T1000 (cell line): ENCODE results near the gene CD19.
"Not testable (repeated sequence)": the region's sequence is repeated elsewhere in the genome, so short reads cannot be mapped to it uniquely, and the experiment has no call there.

ENCODE experiments used
- DNase-seq: peaks from one replicate; lab custom pipeline; 2025; ENCODE audit warnings: mixed read lengths; lab: John Stamatoyannopoulos, UW

Gene CD19

DNA sequence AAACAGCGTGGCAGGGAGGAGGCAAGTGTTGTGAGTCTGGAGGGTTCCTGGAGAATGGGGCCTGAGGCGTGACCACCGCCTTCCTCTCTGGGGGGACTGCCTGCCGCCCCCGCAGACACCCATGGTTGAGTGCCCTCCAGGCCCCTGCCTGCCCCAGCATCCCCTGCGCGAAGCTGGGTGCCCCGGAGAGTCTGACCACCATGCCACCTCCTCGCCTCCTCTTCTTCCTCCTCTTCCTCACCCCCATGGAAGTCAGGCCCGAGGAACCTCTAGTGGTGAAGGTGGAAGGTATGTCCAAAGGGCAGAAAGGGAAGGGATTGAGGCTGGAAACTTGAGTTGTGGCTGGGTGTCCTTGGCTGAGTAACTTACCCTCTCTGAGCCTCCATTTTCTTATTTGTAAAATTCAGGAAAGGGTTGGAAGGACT is at the start of gene CD19:
TSS of gene CD19 (plus strand) at position 171 of the 425 bp plus-strand sequence. CDS start at position 201, 30 bp downstream.
- DNase-seq: no peak

DNA sequence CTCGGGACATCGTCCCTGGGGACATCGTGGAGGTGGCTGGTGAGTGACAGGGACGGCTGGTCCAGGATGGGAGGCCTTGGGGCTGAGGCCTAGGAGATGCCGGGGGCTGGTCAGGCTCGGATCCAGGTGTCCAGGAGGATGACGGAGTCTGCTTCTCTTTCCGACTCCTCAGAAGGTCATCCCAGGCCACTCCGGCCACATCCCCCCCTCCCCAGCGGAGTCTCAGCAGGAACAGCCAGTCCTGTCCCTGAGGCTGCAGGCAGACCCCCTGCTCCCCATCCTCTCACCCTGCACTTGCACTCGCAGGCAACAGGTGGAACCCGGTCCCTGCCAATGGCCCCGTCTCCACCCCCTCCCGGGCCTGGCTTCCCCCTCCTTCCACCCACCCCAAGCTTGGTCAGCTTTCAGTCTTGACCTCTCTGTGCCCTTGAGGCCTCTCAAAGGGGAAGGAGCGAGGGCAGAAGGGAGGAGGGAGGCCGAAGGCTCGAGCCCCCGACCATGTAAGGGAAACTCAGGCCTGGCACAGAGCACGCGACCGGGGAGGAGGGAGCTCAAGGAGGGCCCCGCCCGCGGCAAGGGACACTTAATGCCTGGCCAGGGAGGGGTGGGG is 49.1 kb upstream of the CD19 start:
- DNase-seq: no peak

DNA sequence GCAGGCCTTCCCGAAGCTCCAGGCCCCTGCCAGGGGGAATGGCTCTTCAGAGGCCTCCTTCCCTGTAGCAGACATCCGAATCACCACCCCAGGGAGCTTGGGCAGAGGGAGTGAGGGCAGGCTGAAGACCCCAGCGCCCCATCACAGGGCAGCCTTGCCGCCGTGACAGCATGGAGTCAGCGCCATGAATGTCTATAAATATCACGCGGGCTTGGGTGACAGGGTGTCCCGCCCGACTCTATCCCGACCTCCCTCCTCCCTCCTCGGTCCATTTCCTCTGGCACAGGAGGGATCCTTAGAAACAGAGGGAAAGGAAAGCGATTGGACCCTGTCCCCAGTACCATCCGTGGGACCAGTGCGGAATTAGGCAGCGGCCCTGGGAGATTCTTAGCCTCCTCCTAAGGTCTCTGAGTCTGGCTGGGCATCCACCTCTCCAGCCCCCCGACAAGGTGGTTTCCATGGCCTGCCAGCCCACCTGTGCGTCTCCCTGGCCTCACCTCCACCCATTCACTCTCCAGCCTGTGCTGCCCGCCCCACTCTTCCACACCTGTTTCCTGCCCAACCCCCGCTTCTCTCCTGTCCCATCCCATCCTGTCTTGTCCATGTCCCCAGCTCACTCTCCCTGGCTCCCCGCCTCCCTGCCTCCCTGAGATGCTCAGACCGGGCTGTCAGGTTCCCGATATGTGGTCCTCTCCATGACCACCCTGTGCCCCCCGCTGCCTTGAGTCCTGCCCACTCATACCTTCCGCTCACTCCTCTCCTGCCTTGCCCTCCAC is 48.4 kb upstream of the CD19 start:
- no peak for DNase-seq

DNA sequence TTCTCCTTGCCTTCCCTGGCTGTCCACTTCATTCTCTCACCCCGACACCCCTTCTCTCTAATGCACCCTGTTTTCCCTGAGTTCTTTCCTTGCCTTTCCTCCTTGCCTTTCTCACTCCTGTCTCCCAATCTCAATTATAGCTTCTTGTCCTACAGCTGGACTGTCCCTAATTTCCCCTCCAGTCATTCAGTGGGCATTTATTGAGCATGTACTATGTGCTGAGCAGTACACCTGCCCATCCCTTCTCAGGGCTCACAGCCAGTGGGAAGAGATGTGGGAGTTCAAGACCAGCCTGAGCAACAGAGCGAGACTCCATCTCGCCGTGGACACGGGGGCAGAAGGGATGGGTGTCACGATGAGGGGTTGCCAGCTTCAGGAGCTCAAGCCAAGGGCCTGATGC is 47.7 kb upstream of the CD19 start:
- DNase-seq: no peak

DNA sequence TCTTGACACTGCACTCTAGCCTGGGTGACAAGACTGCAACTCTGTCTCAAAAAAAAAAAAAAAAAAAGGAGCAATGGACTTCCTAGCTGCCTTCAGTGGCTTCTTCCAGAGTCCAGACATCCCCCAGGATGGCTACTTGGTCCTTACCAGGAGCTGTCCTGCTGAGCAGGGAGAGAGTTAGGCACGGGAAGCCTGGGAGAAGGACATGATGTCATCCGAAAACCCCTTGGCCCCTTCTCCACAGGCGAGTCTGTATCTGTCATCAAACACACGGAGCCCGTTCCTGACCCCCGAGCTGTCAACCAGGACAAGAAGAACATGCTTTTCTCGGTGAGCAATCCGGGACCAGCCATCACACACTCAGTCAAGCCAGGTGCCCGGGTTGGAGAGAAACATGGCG is 44.8 kb upstream of the CD19 start:
- DNase-seq: no peak

DNA sequence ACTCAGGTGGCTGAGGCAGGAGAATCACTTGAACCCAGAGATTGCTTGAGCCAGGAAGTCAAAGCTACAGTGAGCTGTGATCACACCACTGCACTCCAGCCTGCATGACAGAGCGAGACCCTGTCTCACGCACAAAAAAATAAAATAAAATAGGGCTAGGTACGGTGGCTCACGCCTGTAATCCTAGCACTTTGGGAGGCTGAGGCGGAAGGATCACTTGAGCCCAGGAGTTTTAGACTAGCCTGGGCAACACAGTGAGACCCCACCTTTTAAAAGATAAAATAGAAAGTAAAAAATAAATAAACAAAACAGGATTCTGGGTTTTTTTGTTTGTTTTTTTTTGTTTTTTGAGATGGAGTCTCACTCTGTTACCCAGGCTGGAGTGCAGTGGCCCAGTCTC is 41.4 kb upstream of the CD19 start:
- DNase-seq: not testable (repeated sequence)

DNA sequence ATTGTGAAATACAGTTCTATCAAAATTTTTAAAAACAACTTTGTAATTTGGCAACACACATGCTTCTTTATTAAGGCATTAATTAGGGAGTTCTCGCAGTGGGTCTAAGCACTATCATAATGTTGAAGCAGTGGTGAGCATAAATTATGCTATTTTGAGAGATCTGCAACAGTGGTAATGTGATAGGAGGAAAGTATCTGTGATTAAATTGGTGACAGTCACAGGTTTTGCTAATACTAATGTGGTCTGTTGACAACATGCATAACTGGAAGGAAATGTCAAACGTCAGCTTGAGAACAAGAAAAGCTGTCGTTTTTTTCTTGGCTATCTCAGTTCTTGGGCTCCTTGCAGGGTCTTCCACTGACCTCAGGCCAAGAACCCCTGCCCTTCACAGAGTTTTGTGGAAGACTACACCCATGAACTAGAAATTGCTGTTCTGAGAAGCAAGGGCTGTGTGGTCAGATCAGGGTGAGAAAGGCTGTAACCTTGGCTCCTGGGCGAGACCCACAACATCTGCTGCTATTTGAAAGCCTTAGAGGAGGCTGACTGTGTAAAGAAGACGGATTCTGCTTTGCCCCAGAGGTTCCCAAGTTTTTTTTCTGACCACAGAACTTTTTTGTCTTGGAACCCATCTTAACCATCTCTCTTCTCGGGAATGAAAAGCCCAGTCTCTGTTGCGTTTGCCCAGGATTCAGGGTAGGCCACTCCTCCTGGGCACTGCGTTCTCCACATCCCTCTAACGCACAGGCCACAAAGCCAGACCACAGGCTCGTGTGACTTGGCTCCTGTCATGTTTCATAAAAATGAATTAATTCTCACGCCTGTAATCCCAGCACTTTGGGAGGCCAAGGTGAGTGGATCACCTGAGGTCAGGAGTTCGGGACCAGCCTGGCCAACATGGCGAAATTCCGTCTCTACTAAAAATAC is 39.5 kb upstream of the CD19 start:
- no peak for DNase-seq

DNA sequence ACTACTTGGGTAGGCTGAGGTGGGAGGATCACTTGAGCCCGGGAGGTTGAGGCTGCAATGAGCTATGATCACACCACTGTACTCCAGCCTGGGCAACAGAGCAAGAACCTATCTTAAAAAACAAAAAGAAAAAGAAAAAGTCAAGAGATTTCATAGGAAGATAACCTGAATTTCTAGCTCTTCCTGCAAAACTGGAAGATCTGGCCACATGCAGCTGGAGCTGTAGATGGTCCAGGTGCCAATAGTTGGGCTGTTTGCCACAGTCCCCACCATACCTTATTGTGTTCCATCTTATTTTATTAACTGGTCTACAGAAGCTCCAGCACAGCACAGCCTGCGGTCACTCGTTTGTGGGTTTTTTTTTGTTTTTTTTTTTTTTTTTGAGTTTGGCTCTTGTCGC is 38.5 kb upstream of the CD19 start:
- no peak for DNase-seq

DNA sequence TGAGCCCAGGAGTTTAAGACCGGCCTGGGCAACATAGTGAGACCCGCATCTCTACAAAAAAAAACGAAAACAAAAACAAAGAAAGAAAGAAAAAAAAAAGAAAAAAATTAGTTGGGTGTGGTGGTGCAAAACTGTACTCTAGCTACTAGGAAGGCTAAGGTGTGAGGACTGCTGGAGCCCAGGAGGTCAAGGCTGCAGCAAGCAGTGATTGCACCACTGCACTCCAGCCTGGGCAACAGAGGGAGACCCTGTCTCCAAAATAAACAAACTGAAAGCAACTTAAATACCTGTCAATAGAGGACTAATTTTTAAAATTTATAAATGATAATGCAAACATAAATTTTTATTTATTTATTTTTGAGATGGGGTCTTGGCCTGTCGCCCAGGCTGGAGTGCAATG is 36.2 kb upstream of the CD19 start:
- no peak for DNase-seq

DNA sequence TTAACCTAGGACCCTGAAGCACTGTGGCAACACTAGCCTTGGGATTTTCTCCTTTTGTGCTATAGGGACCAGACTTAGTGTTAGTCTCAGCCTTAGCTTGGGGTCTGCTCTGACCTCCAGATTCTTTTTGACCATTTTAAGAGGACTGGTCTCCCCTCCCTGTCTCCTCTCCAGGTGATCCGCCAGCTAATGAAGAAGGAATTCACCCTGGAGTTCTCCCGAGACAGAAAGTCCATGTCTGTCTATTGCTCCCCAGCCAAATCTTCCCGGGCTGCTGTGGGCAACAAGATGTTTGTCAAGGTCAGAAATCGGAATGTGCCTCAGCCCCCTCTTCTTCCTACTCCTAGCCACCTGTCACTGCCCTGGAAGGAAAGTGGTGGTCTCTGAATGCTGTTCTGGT is 33.9 kb upstream of the CD19 start:
- no peak for DNase-seq

DNA sequence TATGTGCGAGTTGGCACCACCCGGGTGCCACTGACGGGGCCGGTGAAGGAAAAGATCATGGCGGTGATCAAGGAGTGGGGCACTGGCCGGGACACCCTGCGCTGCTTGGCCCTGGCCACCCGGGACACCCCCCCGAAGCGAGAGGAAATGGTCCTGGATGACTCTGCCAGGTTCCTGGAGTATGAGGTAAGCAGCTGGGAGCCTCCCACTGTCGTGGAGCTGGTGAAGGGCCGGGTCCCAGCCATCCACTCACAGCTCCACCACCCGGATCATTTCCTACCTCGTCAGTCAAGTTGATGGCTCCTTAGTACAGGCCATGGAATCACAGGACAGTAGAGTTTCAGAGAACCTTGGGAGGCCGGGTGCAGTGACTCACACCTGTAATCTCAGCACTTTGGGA is 33.5 kb upstream of the CD19 start:
- DNase-seq: no peak

DNA sequence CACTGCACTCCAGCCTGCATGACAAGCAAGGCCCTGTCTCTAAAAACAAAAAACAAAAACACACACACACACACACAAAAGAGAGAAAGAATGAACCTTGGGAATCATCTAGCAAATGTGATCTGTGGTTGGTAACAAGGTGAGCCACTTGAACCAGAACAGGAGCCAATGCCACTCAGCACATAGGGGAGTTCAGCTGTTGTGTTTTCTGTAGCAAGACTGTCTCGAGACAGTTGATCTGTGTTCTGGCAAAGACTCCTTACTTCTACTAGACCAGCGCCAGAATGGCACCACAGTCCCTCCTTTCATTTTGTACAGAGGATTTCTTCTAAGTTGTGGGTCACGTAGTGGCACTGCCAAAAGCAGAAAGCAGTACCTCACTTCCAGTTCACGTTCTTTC is 32.8 kb upstream of the CD19 start:
- DNase-seq: no peak

DNA sequence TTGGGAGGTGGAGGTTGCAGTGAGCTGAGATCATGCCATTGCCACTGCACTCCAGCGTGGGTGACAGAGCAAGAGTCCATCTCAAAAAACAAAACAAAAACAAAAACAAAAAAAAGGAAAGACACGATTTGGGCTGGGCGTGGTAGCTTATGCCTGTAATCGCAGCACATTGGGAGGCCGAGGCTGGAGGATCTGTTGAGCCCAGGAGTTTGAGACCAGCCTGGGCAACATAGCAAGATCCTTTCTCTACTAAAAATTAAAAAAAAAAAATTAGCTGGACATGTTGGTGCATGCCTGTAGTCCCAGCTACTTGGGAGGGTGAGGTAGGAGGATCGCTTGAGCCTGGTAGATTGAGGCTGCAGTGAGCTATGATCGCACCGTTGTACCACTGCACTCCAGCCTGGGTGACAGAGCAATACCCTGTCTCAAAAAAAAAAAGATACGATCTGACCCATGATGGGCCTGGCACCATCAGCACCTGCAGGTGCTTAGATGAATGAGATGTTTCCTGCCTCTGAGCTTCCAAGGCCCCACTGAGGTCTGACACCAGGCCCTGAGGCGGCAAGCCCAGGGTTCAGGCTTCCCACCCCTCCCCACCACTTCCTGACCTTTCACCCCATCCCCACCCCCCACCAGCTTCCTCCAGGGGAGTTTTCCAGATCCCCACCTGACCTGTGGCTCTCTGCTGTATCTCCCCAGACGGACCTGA is 31.7 kb upstream of the CD19 start:
- no peak for DNase-seq

DNA sequence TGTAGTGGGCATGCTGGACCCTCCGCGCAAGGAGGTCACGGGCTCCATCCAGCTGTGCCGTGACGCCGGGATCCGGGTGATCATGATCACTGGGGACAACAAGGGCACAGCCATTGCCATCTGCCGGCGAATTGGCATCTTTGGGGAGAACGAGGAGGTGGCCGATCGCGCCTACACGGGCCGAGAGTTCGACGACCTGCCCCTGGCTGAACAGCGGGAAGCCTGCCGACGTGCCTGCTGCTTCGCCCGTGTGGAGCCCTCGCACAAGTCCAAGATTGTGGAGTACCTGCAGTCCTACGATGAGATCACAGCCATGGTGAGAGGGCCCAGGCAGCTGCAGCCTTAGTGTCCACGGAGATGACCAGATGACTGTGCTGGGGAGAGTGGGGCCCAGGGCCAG is 31.2 kb upstream of the CD19 start:
- no peak for DNase-seq

DNA sequence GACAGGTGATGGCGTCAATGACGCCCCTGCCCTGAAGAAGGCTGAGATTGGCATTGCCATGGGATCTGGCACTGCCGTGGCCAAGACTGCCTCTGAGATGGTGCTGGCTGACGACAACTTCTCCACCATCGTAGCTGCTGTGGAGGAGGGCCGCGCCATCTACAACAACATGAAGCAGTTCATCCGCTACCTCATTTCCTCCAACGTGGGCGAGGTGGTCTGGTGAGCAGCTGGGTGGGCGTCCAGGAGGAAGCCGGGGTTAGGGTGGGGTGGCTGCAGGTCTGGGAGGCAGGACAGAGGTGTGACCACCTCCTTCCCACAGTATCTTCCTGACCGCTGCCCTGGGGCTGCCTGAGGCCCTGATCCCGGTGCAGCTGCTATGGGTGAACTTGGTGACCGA is 29.9 kb upstream of the CD19 start:
- DNase-seq: no peak

DNA sequence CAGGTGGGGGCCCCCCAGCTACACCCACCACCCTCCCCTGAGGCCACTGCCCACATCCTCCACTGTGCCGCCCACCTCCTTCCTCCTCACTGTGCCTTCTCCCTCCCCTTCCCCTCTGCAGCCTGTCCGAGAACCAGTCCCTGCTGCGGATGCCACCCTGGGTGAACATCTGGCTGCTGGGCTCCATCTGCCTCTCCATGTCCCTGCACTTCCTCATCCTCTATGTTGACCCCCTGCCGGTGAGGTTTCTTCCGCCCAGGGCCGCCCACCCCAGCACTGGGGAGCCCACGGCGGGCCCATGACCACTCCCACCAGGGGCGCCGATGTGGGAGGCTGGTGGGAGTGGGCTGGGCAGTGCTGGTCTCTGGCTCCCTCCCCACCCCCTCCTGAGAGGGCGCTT is 28.9 kb upstream of the CD19 start:
- DNase-seq: no peak

DNA sequence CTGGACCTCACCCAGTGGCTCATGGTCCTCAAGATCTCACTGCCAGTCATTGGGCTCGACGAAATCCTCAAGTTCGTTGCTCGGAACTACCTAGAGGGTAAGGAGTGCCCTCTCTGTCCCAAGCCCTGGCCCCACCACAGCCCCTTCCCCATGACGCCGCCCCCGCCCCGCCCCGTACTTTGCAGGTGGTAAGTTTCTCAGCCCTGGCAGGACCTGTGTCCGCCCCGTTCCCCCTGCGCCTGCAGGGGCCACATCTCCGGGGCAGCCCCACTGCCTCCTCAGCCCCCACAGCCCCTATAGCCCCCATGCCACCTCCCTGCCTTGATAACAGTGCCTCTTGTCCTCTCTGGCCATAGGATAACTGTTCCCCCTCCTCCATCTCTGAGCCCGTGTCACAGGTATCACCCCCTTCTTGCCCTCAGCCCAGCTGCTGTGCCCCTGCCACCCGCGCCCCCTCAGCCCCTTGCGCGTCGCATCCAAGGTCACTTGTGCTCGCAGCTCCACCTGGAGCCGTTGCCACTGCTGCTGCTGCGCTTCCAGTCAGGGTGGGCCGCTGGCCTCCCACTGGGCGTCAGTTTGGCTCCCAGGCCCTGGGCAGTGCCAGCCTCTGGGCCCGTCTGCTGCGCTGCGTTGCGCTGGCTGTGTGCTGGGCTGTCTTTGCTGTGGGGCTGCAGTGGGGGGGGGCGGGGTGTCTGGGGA is 28.3 kb upstream of the CD19 start:
- DNase-seq: no peak

DNA sequence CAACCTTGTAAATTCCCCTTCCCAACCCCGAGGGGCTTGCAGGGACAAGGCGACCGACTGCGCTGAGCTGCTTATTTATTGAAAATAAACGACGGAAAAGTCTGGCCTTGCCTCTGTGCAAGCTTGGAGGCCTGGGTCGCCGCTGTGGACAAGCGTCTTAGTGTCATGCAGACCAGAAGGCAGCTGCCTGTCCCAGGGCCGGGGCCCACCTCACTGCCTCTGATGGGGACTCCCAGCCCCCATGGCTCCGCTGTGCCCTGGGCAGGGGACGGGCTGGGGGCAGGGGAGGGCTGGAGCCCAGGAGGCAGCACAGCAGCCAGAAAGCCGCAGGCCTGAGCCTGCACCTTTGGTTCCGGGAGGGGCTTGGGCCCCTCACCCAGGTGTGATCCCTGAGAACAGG is 27.4 kb upstream of the CD19 start:
- no peak for DNase-seq

DNA sequence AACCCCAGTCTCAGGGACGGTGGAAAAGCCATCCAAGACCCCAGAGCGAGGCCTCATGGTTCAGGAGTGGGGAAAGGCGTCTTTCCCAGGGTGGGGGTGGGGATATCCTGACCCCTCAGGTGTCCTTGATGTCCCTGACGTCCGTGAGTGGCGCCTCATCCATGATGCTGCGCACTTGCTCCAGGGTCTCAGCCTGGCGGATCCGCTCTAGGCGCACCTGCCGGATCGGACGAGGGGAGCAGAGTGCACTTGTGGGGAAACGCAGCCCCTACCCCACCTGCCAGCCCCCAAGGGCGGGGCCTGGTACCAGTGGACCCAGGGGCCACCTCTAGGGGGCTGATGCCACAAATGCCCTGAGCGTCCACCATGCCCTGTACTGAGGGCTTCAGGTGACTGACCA is 26.9 kb upstream of the CD19 start:
- DNase-seq: no peak

DNA sequence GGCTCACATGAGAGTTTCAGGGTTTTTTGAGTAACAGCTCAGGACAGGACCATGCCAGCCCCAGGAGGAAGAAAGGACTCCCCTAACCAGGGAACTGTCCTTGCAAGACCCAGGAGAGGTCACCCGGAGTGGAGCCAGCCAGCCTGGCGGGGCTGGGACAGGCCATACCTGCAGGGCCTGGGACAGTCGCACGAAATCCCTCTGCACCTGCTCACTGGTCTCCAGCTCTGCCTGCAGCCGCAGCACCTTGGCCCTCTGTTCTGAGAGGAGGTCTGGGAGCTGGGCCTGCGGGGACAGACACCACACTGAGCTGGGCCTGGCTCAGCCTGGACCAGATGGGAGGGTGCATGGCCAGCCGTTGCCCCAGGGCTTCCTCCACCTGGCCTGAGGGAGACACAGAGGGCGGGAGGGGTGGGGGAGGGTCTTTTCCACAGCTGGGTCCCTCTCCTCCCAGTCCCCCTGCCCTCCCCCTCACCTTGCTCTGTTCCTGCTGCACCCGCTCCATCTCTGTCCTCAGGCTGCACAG is 26.5 kb upstream of the CD19 start:
- DNase-seq: no peak

DNA sequence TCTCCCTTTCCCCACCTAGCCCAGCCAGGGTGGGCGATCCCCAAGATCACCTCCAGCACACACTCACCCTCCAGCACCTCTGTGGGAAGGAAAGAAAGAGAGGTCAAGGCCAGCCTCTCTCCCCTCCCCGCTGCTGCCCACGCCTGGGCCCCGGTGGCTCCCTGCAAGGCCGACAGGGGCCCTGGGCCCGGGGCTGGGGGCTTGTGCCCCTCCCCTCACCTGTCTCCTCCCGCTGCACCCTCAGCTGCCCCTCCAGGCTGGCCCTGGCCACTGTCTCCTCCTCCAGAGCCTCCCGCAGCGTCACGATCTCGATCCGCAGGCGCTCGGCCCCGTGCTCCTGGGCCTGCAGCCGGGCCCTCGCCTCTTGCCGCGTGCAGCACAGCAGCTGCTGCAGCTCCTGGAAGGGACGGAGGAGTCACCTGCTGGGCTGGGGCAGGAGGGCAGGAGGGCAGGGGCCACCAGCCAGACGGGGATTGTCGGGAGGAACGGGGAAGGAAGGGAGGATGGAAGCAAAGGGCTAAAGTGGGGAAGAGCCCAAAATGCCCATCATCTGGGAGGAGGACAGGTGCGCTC is 25.9 kb upstream of the CD19 start:
- no peak for DNase-seq
